HepG2 (cell line): ENCODE results near the gene PRPSAP2. TPM values are rescaled to one million over a fixed set of nuclear protein-coding genes. Genes with fewer than 3 reads are reported as not detected.
A peak's percentile ranks its signal among the peaks of the same experiment; 100 is the strongest.

ENCODE experiments used
- CCDC6 ChIP-seq: sonication (generic); formaldehyde crosslinking; IDR thresholded peaks from 2 replicates; pipeline ENCODE4 v1.8.1; 2022; ENCODE audit warnings: mild to moderate bottlenecking, missing genetic modification reagents, moderate library complexity
- CSRNP1 ChIP-seq: sonication (generic); formaldehyde crosslinking; IDR thresholded peaks from 2 replicates; pipeline ENCODE4 v1.8.1; 2023; ENCODE audit warnings: mild to moderate bottlenecking, missing genetic modification reagents
- FOXA1 ChIP-seq, 2 experiments: fragments of 450-650 bp in 1 of 2; sonication (generic) in 1 of 2; formaldehyde crosslinking in 1 of 2; IDR thresholded peaks; 2 replicates each; pipeline versions ENCODE4 v1.4.0 to v1.6.1; 2016 to 2020; ENCODE audit warnings: missing genetic modification reagents in 1 of 2
- GTF2F1 ChIP-seq: fragments of 150-350 bp; IDR thresholded peaks from 2 replicates; pipeline ENCODE4 v1.6.1; 2014; ENCODE audit warnings: low read length
- IRF9 ChIP-seq: sonication (generic); formaldehyde crosslinking; IDR thresholded peaks from 2 replicates; pipeline ENCODE4 v1.8.0; 2022; ENCODE audit warnings: missing genetic modification reagents, mild to moderate bottlenecking, borderline replicate concordance
- NPAS2 ChIP-seq: sonication (generic); formaldehyde crosslinking; IDR thresholded peaks from 2 replicates; pipeline ENCODE4 v1.8.0; 2022; ENCODE audit warnings: mild to moderate bottlenecking, missing genetic modification reagents, borderline replicate concordance
- POGZ ChIP-seq: sonication (generic); formaldehyde crosslinking; IDR thresholded peaks from 2 replicates; pipeline ENCODE4 v1.4.0; 2020; ENCODE audit warnings: mild to moderate bottlenecking, missing genetic modification reagents
- POLR2AphosphoS5 ChIP-seq: IDR thresholded peaks from 2 replicates; pipeline ENCODE4 v1.6.1; 2012; ENCODE audit warnings: low read depth, low read length
- PREB ChIP-seq: sonication (generic); formaldehyde crosslinking; IDR thresholded peaks from 2 replicates; pipeline ENCODE4 v1.4.0; 2020; ENCODE audit warnings: missing genetic modification reagents
- RFX5 ChIP-seq: IDR thresholded peaks from 2 replicates; pipeline ENCODE4 v1.6.1; 2011; ENCODE audit warnings: low read depth, low read length, improper control_type of control experiment
- TAF15 ChIP-seq: fragments of 200-400 bp; formaldehyde crosslinking; IDR thresholded peaks from one replicate; pipeline ENCODE4 v1.6.1; 2018; ENCODE audit warnings: mild to moderate bottlenecking, low read depth, low read length; ENCODE audit not compliant: poor library complexity, severe bottlenecking
- ZBTB4 ChIP-seq: sonication (generic); formaldehyde crosslinking; IDR thresholded peaks from 2 replicates; pipeline ENCODE4 v1.4.0; 2020; ENCODE audit warnings: missing genetic modification reagents, mild to moderate bottlenecking, borderline replicate concordance
- ZBTB7B ChIP-seq: sonication (generic); formaldehyde crosslinking; IDR thresholded peaks from 2 replicates; pipeline ENCODE4 v1.4.0; 2020; ENCODE audit warnings: missing genetic modification reagents
- ZNF670 ChIP-seq: sonication (generic); formaldehyde crosslinking; IDR thresholded peaks from 2 replicates; pipeline ENCODE4 v1.8.0; 2022; ENCODE audit warnings: mild to moderate bottlenecking, missing genetic modification reagents, borderline replicate concordance
- polyA plus RNA-seq, 8 experiments: library from polyadenylated mRNA; depleted of rRNA in 3 of 8; stranded (reverse) in 7 of 8; unstranded in 1 of 8; fragments of >200 nt; fragmentation: Illumina TruSeq in 4 of 8; extraction: Trizol in 4 of 8; gene quantifications; 2 replicates each; pipeline versions ENCODE4 v1.2.1 to v1.2.3, GENCODE V29; 2011 to 2016; ENCODE audit warnings: low read depth in 4 of 8, missing spikeins in 1 of 8, mixed read lengths in 1 of 8; ENCODE audit not compliant: insufficient read depth in 1 of 8
- total RNA-seq, 5 experiments: library from RNA; depleted of rRNA; stranded (reverse); fragments of >200 nt; fragmentation: Illumina TruSeq; extraction: Trizol; gene quantifications; 2 replicates each; pipeline ENCODE4 v1.2.3, GENCODE V29; 2016; ENCODE audit warnings: low read depth in 1 of 5
- TF ChIP-seq, protein P1 (sequence below): sonication (generic); formaldehyde crosslinking; IDR thresholded peaks from 2 replicates; pipeline ENCODE4 v1.4.0; 2020; ENCODE audit warnings: missing genetic modification reagents, borderline replicate concordance
- TF ChIP-seq, protein P2 (sequence below): sonication (generic); formaldehyde crosslinking; IDR thresholded peaks from 2 replicates; pipeline ENCODE4 v1.5.1; 2020; ENCODE audit warnings: mild to moderate bottlenecking, missing genetic modification reagents, moderate library complexity
- TF ChIP-seq, protein P3 (sequence below): sonication (generic); formaldehyde crosslinking; conservative IDR thresholded peaks from 2 replicates; pipeline ENCODE4 v1.4.0; 2020; ENCODE audit warnings: missing genetic modification reagents

Gene PRPSAP2
- total and polyA plus RNA-seq, 2 of the 13 experiments (the other 11 are each of a cell fraction or from before 2014, with no cell fraction given): 34.0 to 58.9 TPM

DNA sequence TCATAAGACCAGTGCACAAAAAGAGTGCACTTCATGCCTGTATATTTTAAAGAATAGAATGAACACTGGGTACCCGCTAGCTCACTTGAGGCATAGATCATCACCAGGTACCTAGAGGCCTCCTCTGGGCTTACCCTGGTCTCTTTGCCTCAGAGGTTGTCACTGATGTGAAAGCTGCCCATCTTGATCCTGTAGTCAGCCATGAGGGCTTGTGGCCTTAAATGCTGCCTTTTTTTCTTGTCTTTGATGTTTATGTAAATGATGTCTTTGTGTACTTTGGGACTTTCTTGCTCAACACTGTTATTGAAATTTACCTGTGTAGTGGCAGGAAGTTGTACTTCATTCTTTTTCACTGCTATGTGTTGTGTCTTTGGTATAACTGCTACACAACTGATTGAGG is 67.3 kb downstream of the PRPSAP2 start (continued):
- TF ChIP-seq, protein P1, sequence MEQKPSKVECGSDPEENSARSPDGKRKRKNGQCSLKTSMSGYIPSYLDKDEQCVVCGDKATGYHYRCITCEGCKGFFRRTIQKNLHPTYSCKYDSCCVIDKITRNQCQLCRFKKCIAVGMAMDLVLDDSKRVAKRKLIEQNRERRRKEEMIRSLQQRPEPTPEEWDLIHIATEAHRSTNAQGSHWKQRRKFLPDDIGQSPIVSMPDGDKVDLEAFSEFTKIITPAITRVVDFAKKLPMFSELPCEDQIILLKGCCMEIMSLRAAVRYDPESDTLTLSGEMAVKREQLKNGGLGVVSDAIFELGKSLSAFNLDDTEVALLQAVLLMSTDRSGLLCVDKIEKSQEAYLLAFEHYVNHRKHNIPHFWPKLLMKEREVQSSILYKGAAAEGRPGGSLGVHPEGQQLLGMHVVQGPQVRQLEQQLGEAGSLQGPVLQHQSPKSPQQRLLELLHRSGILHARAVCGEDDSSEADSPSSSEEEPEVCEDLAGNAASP: peak; percentile 85; the same call in 1 of the 2 replicates
- TF ChIP-seq POGZ (CRISPR knock-in tag) (no peak), ZBTB7B (CRISPR knock-in tag) (no peak), POLR2AphosphoS5 (no peak), NPAS2 (CRISPR knock-in tag) (no peak), ZBTB4 (no peak), GTF2F1 (no peak), CCDC6 (CRISPR knock-in tag) (no peak), TAF15 (no peak), PREB (no peak), RFX5 (no peak), FOXA1 (IDR thresholded peaks at IDR 0.05) (peak; percentile 62), FOXA1 (CRISPR knock-in tag; IDR thresholded peaks at IDR 0.05) (peak; percentile 93), IRF9 (no peak), CSRNP1 (CRISPR knock-in tag) (no peak), ZNF670 (no peak)
- TF ChIP-seq, protein P2, sequence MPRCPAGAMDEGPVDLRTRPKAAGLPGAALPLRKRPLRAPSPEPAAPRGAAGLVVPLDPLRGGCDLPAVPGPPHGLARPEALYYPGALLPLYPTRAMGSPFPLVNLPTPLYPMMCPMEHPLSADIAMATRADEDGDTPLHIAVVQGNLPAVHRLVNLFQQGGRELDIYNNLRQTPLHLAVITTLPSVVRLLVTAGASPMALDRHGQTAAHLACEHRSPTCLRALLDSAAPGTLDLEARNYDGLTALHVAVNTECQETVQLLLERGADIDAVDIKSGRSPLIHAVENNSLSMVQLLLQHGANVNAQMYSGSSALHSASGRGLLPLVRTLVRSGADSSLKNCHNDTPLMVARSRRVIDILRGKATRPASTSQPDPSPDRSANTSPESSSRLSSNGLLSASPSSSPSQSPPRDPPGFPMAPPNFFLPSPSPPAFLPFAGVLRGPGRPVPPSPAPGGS (CRISPR knock-in tag): no peak
- TF ChIP-seq, protein P3, sequence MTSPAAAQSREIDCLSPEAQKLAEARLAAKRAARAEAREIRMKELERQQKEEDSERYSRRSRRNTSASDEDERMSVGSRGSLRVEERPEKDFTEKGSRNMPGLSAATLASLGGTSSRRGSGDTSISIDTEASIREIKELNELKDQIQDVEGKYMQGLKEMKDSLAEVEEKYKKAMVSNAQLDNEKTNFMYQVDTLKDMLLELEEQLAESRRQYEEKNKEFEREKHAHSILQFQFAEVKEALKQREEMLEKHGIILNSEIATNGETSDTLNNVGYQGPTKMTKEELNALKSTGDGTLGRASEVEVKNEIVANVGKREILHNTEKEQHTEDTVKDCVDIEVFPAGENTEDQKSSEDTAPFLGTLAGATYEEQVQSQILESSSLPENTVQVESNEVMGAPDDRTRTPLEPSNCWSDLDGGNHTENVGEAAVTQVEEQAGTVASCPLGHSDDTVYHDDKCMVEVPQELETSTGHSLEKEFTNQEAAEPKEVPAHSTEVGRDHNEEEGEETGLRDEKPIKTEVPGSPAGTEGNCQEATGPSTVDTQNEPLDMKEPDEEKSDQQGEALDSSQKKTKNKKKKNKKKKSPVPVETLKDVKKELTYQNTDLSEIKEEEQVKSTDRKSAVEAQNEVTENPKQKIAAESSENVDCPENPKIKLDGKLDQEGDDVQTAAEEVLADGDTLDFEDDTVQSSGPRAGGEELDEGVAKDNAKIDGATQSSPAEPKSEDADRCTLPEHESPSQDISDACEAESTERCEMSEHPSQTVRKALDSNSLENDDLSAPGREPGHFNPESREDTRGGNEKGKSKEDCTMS (CRISPR knock-in tag): no peak
